GM12878 (cell line): ENCODE data around the gene ITLN1. TPM values are rescaled to one million over a fixed set of nuclear protein-coding genes. Genes with fewer than 3 reads are reported as not detected.

Experiments used
- ATF7 ChIP-seq: fragments of 450-650 bp; IDR thresholded peaks from 2 replicates; pipeline ENCODE4 v1.6.1; 2016; ENCODE audit warnings: low read depth, mild to moderate bottlenecking
- BACH1 ChIP-seq: fragments of 450-650 bp; IDR thresholded peaks from 2 replicates; pipeline ENCODE4 v1.6.1; 2017; ENCODE audit warnings: mild to moderate bottlenecking, borderline replicate concordance
- BCL11A ChIP-seq: IDR thresholded peaks from 2 replicates; pipeline ENCODE4 v1.6.1; 2011; ENCODE audit warnings: low read depth, low read length
- BHLHE40 ChIP-seq, 2 experiments: fragments of 450-650 bp in 1 of 2; IDR thresholded peaks; 2 replicates each; pipeline ENCODE4 v1.6.1; 2011 to 2017; ENCODE audit warnings: low read depth in 2 of 2, borderline replicate concordance in 1 of 2, improper control_type of control experiment in 1 of 2, low read length in 1 of 2, mild to moderate bottlenecking in 1 of 2
- CBX5 ChIP-seq: sonication (generic); IDR thresholded peaks from 2 replicates; pipeline ENCODE4 v1.6.1; 2016; ENCODE audit warnings: low read depth, moderate library complexity, mild to moderate bottlenecking, inconsistent platforms
- CHD1 ChIP-seq: IDR thresholded peaks from 2 replicates; pipeline ENCODE4 v1.6.1; 2012; ENCODE audit warnings: low read depth, low read length, improper control_type of control experiment
- DPF2 ChIP-seq: fragments of 450-650 bp; IDR thresholded peaks from 2 replicates; pipeline ENCODE4 v1.6.1; 2017; ENCODE audit warnings: mild to moderate bottlenecking
- EED ChIP-seq: sonication (generic); IDR thresholded peaks from 2 replicates; pipeline ENCODE4 v1.6.1; 2016; ENCODE audit warnings: antibody characterized with exemption, low read depth
- ETV6 ChIP-seq, 2 experiments: fragments of 450-650 bp in 1 of 2; IDR thresholded peaks in 1 of 2; conservative IDR thresholded peaks in 1 of 2; 2 replicates each; pipeline ENCODE4 v1.6.1; 2014; ENCODE audit warnings: antibody characterized with exemption in 1 of 2, borderline replicate concordance in 1 of 2, low read depth in 1 of 2, mild to moderate bottlenecking in 1 of 2, moderate library complexity in 1 of 2
- HSF1 ChIP-seq: fragments of 150-350 bp; IDR thresholded peaks from 2 replicates; pipeline ENCODE4 v1.6.1; 2014; ENCODE audit warnings: mild to moderate bottlenecking, low read depth, low read length
- IKZF2 ChIP-seq, 2 experiments: fragments of 450-650 bp; IDR thresholded peaks; 2 replicates each; pipeline ENCODE4 v1.6.1; 2017; ENCODE audit warnings: mild to moderate bottlenecking in 2 of 2, moderate library complexity in 2 of 2
- JUNB ChIP-seq: IDR thresholded peaks from 2 replicates; pipeline ENCODE4 v1.6.1; 2016; ENCODE audit warnings: antibody characterized with exemption, mild to moderate bottlenecking
- MTA3 ChIP-seq: IDR thresholded peaks from 2 replicates; pipeline ENCODE4 v1.6.1; 2012; ENCODE audit warnings: low read length, inconsistent platforms, borderline replicate concordance
- MYC ChIP-seq: IDR thresholded peaks from 2 replicates; pipeline ENCODE4 v1.6.1; 2011; ENCODE audit warnings: mild to moderate bottlenecking, low read length, moderate library complexity, inconsistent platforms; ENCODE audit not compliant: insufficient read depth, insufficient replicate concordance, insufficient read length, severe bottlenecking
- PAX5 ChIP-seq: IDR thresholded peaks from 2 replicates; pipeline ENCODE4 v1.6.1; 2011; ENCODE audit warnings: low read depth, low read length, borderline replicate concordance
- POLR2AphosphoS5 ChIP-seq: IDR thresholded peaks from 2 replicates; pipeline ENCODE4 v1.6.1; 2011; ENCODE audit warnings: mild to moderate bottlenecking, low read length, inconsistent platforms
- POU2F2 ChIP-seq: IDR thresholded peaks from 3 replicates; pipeline ENCODE4 v1.6.1; 2011; ENCODE audit warnings: low read depth, mild to moderate bottlenecking, low read length, borderline replicate concordance
- RAD21 ChIP-seq: IDR thresholded peaks from 2 replicates; pipeline ENCODE4 v1.6.1; 2011; ENCODE audit warnings: mild to moderate bottlenecking, low read depth, low read length, moderate library complexity; ENCODE audit not compliant: insufficient read depth
- RAD51 ChIP-seq: fragments of 450-650 bp; IDR thresholded peaks from 2 replicates; pipeline ENCODE4 v1.6.1; 2016; ENCODE audit warnings: moderate library complexity, mild to moderate bottlenecking, inconsistent platforms
- RB1 ChIP-seq: fragments of 450-650 bp; formaldehyde crosslinking; IDR thresholded peaks from 2 replicates; pipeline ENCODE4 v1.6.1; 2017; ENCODE audit warnings: mild to moderate bottlenecking, borderline replicate concordance
- STAT1 ChIP-seq: fragments of 450-650 bp; conservative IDR thresholded peaks from 2 replicates; pipeline ENCODE4 v1.6.1; 2014; ENCODE audit warnings: antibody characterized with exemption, mild to moderate bottlenecking
- STAT3 ChIP-seq: IDR thresholded peaks from 2 replicates; pipeline ENCODE4 v1.6.1; 2011; ENCODE audit warnings: low read depth, low read length, improper control_type of control experiment
- TBL1XR1 ChIP-seq: IDR thresholded peaks from 2 replicates; pipeline ENCODE4 v1.6.1; 2012; ENCODE audit warnings: low read depth, low read length, improper control_type of control experiment
- TCF12 ChIP-seq: IDR thresholded peaks from 2 replicates; pipeline ENCODE4 v1.6.1; 2011; ENCODE audit warnings: low read depth, mild to moderate bottlenecking, low read length
- YBX1 ChIP-seq: fragments of 450-650 bp; IDR thresholded peaks from 2 replicates; pipeline ENCODE4 v1.6.1; 2016; ENCODE audit warnings: antibody characterized with exemption
- YY1 ChIP-seq: IDR thresholded peaks from 2 replicates; pipeline ENCODE4 v1.6.1; 2011; ENCODE audit warnings: low read depth, mild to moderate bottlenecking, low read length
- polyA plus RNA-seq, 11 experiments: library from polyadenylated mRNA; depleted of rRNA in 4 of 11; unstranded in 6 of 11; stranded (reverse) in 5 of 11; fragments of >200 nt; fragmentation: Nextera tagmentation in 4 of 11; fragmentation: Illumina TruSeq in 1 of 11; extraction: Ambion mirVana in 4 of 11; extraction: Trizol in 1 of 11; gene quantifications; 1 replicate in 1 of 11; 2 replicates in 10 of 11; pipeline versions ENCODE4 v1.2.1 to v1.2.3, GENCODE V29; 2011 to 2016; ENCODE audit warnings: inconsistent platforms in 2 of 11, missing spikeins in 2 of 11, low read depth in 1 of 11
- total RNA-seq, 4 experiments: library from RNA; depleted of rRNA in 3 of 4; stranded (reverse); fragments of >200 nt in 3 of 4; fragmentation: Illumina TruSeq in 1 of 4; extraction: Trizol in 1 of 4; gene quantifications; 2 replicates each; pipeline versions ENCODE4 v1.2.1 to v1.2.3, GENCODE V29; 2013 to 2021

The ITLN1 gene
- total and polyA plus RNA-seq, 10 of the 15 experiments (the other 5 are each of a cell fraction or from before 2014, with no cell fraction given) = not detected

- peak; percentile 95; the same call in 1 of the 2 replicates for TF ChIP-seq MTA3
- peak; percentile 42; the same call in 1 of the 3 replicates for TF ChIP-seq POU2F2
- peak; percentile 52; the same call in 1 of the 2 replicates for TF ChIP-seq RB1
- TF ChIP-seq TBL1XR1 = peak; percentile 42; the same call in 1 of the 2 replicates
- TF ChIP-seq RAD21 = peak; percentile 34; the same call in 1 of the 2 replicates
- peak; percentile 36; the same call in 1 of the 2 replicates for TF ChIP-seq POLR2AphosphoS5
- no peak for TF ChIP-seq STAT1
- TF ChIP-seq IKZF2 (IDR thresholded peaks at IDR 0.05) = peak; percentile 65 to 79
- peak; percentile 83 for TF ChIP-seq EED
- peak; percentile 75 for TF ChIP-seq JUNB
- TF ChIP-seq HSF1 = no peak
- TF ChIP-seq BHLHE40 (IDR thresholded peaks at IDR 0.05; ENCODE audit: borderline replicate concordance in 1 of 2, low read depth in 2 of 2, low read length in 1 of 2) = peak; percentile 46 to 75; a peak in 3 of 4 replicates
- TF ChIP-seq ATF7 = 0 out of 2 replicates have a peak, but pooled peaks have one; percentile 14
- 0 out of 2 replicates have a peak, but pooled peaks have one; percentile 14 for TF ChIP-seq CBX5
- no peak for TF ChIP-seq RAD51
- TF ChIP-seq YBX1 = no peak
- peak; percentile 71 for TF ChIP-seq BCL11A
- TF ChIP-seq DPF2 = peak; percentile 76
- TF ChIP-seq ETV6 (conservative IDR thresholded peaks at IDR 0.05 in 1 of 2, IDR thresholded peaks at IDR 0.05 in 1 of 2; ENCODE audit: borderline replicate concordance in 1 of 2, low read depth in 1 of 2) = peak in 1 of 2 experiments; percentile 81; a peak in 2 of 4 replicates
- TF ChIP-seq MYC = peak; percentile 47
- no peak for TF ChIP-seq BACH1
- TF ChIP-seq TCF12 = peak; percentile 57; the same call in 1 of the 2 replicates
- 0 out of 2 replicates have a peak, but pooled peaks have one; percentile 46 for TF ChIP-seq PAX5
- TF ChIP-seq STAT3 = 0 out of 2 replicates have a peak, but pooled peaks have one; percentile 34
- TF ChIP-seq CHD1 = no peak
- TF ChIP-seq YY1 = peak; percentile 40; the same call in 1 of the 2 replicates
These were observed 47.3 kb downstream of the ITLN1 start (continued) for GRCh38 chr1:160837558-160838205.
